Measurements from ENCODE around the gene SLC6A17.

Gene SLC6A17

DNA sequence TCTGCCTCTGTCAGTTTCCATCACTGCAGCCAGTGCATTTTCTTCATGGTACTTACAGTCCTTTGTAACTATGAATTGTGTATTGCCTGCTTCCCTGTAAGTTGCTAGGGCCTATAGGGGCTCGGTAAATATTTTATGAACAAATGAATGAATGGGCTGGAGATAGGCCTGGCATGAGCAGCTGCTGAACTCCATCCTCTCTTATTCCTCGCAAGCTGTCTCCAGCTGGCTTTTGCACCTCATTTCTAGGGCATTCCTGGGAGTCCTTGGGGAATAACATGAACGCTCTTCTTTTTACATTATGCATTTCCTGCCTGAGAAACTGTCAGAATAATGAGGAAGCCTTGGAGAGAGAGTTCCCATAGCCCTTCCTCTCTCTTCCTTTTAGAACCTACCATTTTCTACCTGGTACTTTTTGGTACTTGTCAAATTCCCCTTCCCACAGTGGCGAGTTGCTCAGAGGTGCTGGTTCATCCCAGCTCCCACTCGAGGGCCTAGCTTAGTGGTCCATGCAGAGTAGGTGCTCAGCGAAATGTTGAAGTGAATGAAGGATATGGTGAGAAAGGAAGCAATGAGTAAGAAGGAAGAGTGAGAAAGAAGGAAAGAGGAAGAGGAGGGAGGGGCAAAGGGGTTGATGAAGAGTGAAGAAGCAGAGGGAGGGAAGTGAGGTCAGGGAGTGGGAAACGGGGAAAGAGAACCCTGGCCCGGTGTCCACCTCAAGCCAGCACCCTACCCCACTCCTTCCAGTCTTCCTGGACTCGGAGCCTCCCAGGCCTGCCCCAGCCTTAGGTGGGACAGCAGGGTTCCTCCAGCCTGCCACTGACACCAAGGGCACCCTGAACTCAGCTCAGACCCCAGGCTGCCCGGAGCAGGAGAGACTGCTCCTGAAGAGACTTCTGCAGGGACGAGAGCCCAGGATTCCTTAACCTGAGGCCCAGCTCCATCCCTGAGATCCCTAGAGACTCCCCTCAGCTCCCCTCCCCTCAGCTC, 89.4 kb downstream of the SLC6A17 start:
- H3K36me3 ChIP-seq = no peaks in the 10 kb centered on the region
- peak overlapping the region in 1 of 10 experiments; percentile 1; a peak in 2 of 20 replicates for H3K4me3 ChIP-seq
- H3K27me3 ChIP-seq = no peaks in the 10 kb centered on the region
- no peaks in the 10 kb centered on the region for H3K9me3 ChIP-seq (replicated peaks in 1 of 11)
- H3K4me1 ChIP-seq = peaks cover 85 to 99% (median 95%) of the 10 kb centered on the region in 10 experiments
- H4K20me1 ChIP-seq = no peaks in the 10 kb centered on the region
- peak overlapping the region in 10 of 11 experiments; percentile 13 to 86 (median 64); a peak in 17 of 22 replicates for H3K27ac ChIP-seq
- peak overlapping the region in 7 of 11 experiments; percentile 16 to 78 (median 36); a peak in 11 of 22 replicates for H3K9ac ChIP-seq
- peak overlapping the region; percentile 73 to 88 (median 82) for H3K4me2 ChIP-seq
- TF ChIP-seq Cebpa-rat (IDR thresholded peaks at IDR 0.05) = no peak

DNA sequence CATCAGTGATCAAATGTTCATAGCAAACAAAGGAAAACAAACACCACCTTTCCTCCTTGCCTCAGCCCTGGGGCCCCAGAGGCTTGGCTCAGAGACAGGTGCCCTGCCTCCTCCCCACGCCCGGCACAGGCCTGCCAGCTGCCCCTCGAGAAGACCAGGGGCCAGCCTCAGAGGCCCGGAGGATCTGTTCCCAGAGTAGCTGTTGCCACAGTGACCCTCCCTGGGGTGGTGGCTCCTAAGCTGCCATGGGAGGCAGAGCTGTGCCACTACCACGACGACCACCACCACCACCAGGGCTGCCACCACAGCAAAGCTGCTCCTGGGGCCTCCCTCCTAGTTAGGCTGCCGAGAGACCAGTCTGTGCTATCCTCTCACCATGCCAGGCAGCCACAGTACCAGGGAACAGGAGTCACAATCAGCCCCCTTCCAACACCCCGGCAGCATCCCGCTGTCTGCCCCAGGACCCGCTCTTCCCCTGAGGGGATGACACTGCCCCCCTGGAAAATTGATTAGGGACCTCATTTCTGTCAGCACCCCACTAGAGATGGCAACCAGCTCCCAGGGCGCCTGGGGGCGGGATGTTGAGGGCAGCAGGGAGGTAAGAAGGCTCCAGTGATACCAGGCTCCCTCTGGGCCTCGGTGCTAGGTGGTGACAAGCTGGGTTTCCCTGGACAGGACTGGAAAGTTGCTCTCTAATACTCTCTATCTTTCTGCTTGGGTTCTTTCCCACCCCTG, 90.3 kb downstream of the SLC6A17 start:
- Histone ChIP-seq H3K4me2 (peak overlapping the region; percentile 73 to 88 (median 82)), H3K9me3 (replicated peaks in 1 of 11) (no peaks in the 10 kb centered on the region), H3K27me3 (no peaks in the 10 kb centered on the region), H3K9ac (peak overlapping the region in 6 of 11 experiments; percentile 31 to 54 (median 38); a peak in 11 of 22 replicates), H3K4me3 (peak overlapping the region in 1 of 10 experiments; percentile 1; a peak in 1 of 20 replicates), H3K36me3 (no peaks in the 10 kb centered on the region), H3K27ac (peak overlapping the region in 10 of 11 experiments; percentile 13 to 86 (median 64); a peak in 18 of 22 replicates), H3K4me1 (peaks cover 82 to 97% (median 92%) of the 10 kb centered on the region in 10 experiments), H4K20me1 (no peaks in the 10 kb centered on the region)
- no peak for TF ChIP-seq Cebpa-rat (IDR thresholded peaks at IDR 0.05)

DNA sequence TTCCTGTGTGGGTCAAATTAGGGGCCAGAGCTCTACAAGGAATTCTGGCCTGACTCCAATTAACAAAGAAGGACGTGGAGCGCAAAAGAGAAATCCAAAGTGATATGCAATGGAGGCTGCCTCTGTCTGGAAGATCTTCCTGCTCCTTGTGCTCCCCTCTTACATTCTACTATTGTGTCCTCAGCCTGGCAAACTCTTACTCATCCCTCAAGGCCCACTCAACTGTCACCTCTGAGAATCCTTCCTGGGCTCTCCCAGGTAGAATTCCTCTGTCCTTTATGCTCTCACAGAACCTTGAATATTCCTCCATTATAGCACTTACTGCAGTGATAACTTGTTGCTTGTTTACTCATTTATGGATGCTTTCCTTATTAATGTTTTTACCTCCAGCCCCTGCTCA, 91.2 kb downstream of the SLC6A17 start:
- Histone ChIP-seq H3K4me1 (peaks cover 73 to 88% (median 83%) of the 10 kb centered on the region in 10 experiments), H3K36me3 (no peaks in the 10 kb centered on the region), H3K27me3 (no peaks in the 10 kb centered on the region), H3K4me3 (no peak overlapping the region), H3K27ac (peak overlapping the region in 1 of 11 experiments; percentile 86; a peak in 1 of 22 replicates), H4K20me1 (no peaks in the 10 kb centered on the region), H3K4me2 (peak overlapping the region in 9 of 11 experiments; percentile 8 to 88 (median 84); a peak in 9 of 22 replicates), H3K9me3 (replicated peaks in 1 of 11) (no peaks in the 10 kb centered on the region), H3K9ac (no peak overlapping the region)
- TF ChIP-seq Cebpa-rat (IDR thresholded peaks at IDR 0.05) = no peak

DNA sequence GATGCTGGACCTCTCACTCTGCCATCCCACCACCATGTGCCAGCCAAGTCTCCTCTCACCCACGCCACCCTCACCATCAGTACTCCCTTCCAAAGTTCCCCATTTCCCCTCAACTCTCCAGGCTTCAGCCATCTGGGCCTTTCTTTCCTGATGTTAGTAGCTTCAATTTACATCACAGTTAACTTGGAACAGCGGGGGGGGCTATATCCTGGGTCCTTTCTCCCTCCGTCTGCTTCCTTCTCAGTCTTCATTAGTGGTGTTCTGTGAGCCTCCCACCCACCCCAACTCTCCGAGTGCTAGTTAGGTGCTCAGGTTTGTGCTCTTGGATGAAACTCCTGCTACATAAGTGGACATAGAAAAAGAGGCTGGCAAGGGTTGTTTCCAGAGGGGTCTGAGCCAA, 91.8 kb downstream of the SLC6A17 start:
- H3K4me3 ChIP-seq = no peak overlapping the region
- H3K9ac ChIP-seq = no peak overlapping the region
- 0 out of 22 replicates have a peak overlapping the region, but pooled peaks of 1 of the 11 experiments have one; percentile 86 for H3K27ac ChIP-seq
- no peak for TF ChIP-seq Cebpa-rat (IDR thresholded peaks at IDR 0.05)
- H3K9me3 ChIP-seq (replicated peaks in 1 of 11) = no peaks in the 10 kb centered on the region
- H3K27me3 ChIP-seq = no peaks in the 10 kb centered on the region
- H3K4me2 ChIP-seq = peak overlapping the region in 5 of 11 experiments; percentile 3 to 88 (median 84); a peak in 8 of 22 replicates
- peaks cover 68 to 83% (median 77%) of the 10 kb centered on the region in 10 experiments for H3K4me1 ChIP-seq
- no peaks in the 10 kb centered on the region for H4K20me1 ChIP-seq
- H3K36me3 ChIP-seq = no peaks in the 10 kb centered on the region

DNA sequence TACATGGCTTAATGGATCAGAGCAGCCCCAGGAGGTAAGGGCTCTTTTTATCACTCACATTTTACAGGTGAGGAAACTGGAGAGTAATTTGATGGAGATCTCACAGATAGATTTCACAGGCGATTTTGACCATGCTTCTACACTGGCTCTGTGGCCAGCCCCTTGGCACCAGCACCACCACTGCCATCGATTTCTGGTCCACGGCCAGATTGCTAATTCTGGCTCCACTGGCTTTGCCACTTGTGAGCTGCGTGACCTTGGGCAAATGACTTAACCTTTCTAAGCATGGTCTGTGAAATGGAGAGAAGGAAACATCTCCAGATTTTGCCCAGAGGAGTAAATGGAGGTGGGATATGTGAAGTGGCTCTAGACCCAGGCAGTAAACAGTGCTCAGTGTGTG, 92.4 kb downstream of the SLC6A17 start:
- no peak for TF ChIP-seq Cebpa-rat (IDR thresholded peaks at IDR 0.05)
- no peak overlapping the region for H3K4me3 ChIP-seq
- H3K9me3 ChIP-seq (replicated peaks in 1 of 11) = no peaks in the 10 kb centered on the region
- peak overlapping the region in 3 of 11 experiments; percentile 57 to 67 (median 66); a peak in 3 of 22 replicates for H3K9ac ChIP-seq
- peaks cover 62 to 76% (median 71%) of the 10 kb centered on the region in 10 experiments for H3K4me1 ChIP-seq
- no peaks in the 10 kb centered on the region for H3K27me3 ChIP-seq
- H3K4me2 ChIP-seq = peak overlapping the region; percentile 68 to 87 (median 77); a peak in 20 of 22 replicates
- peak overlapping the region in 5 of 11 experiments; percentile 42 to 72 (median 58); a peak in 5 of 22 replicates for H3K27ac ChIP-seq
- H3K36me3 ChIP-seq = no peaks in the 10 kb centered on the region
- no peaks in the 10 kb centered on the region for H4K20me1 ChIP-seq

DNA sequence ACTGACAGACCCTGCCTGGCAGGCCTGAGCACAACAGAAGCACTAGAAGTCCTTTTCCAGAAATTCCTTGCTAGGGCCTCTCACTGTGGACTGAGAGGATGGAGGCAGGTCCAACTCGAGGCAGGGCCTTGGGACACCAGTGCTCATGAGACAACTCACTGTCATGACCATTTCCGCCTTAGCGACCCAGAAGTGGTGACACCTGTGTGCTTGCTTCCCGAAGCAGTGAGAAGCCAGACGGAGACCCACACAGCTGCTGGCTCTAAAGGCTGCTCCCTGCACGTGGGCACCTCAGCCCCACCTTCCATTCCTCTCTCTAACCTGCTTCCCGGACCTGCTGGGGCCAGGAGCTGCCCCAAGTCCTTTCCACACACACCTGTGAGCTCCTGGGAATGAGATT, 92.9 kb downstream of the SLC6A17 start:
- H3K27ac ChIP-seq = peak overlapping the region in 10 of 11 experiments; percentile 24 to 72 (median 48); a peak in 15 of 22 replicates
- peak overlapping the region; percentile 68 to 87 (median 77) for H3K4me2 ChIP-seq
- no peaks in the 10 kb centered on the region for H3K9me3 ChIP-seq (replicated peaks in 1 of 11)
- H3K36me3 ChIP-seq = no peaks in the 10 kb centered on the region
- no peaks in the 10 kb centered on the region for H3K27me3 ChIP-seq
- peak overlapping the region in 8 of 11 experiments; percentile 17 to 67 (median 50); a peak in 14 of 22 replicates for H3K9ac ChIP-seq
- H4K20me1 ChIP-seq = no peaks in the 10 kb centered on the region
- H3K4me3 ChIP-seq = peak overlapping the region in 2 of 10 experiments; percentile 2 to 14; a peak in 2 of 20 replicates
- no peak for TF ChIP-seq Cebpa-rat (IDR thresholded peaks at IDR 0.05)
- H3K4me1 ChIP-seq = peaks cover 57 to 72% (median 66%) of the 10 kb centered on the region in 10 experiments

DNA sequence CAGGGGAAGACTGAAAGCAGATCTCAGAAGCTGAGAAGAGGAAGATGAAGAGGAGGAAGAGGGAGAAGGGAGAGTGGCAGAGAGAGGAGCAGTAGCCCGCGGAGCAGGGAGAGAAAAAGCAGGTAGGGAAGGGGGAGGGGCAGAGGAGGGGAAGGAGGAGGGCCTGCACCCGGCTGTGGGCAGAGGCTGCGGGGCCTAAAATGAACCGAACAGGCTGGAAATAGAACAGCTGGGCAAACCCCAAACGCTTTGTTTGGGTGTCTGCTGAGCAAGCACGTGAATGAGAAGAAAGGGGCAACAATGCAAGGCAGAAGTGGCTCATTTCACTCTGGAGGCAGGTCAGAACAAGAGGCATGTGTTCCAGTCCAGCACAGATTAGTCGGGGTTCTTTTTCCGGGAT, 93.3 kb downstream of the SLC6A17 start:
- TF ChIP-seq Cebpa-rat (IDR thresholded peaks at IDR 0.05) = no peak
- Histone ChIP-seq H3K4me3 (peak overlapping the region in 3 of 10 experiments; percentile 2 to 14 (median 9); a peak in 2 of 20 replicates), H4K20me1 (no peaks in the 10 kb centered on the region), H3K27me3 (no peaks in the 10 kb centered on the region), H3K4me2 (peak overlapping the region; percentile 68 to 87 (median 77)), H3K36me3 (no peaks in the 10 kb centered on the region), H3K4me1 (peaks cover 53 to 68% (median 62%) of the 10 kb centered on the region in 10 experiments), H3K9ac (peak overlapping the region in 8 of 11 experiments; percentile 17 to 67 (median 50); a peak in 14 of 22 replicates), H3K9me3 (replicated peaks in 1 of 11) (no peaks in the 10 kb centered on the region), H3K27ac (peak overlapping the region in 10 of 11 experiments; percentile 24 to 72 (median 50); a peak in 16 of 22 replicates)

DNA sequence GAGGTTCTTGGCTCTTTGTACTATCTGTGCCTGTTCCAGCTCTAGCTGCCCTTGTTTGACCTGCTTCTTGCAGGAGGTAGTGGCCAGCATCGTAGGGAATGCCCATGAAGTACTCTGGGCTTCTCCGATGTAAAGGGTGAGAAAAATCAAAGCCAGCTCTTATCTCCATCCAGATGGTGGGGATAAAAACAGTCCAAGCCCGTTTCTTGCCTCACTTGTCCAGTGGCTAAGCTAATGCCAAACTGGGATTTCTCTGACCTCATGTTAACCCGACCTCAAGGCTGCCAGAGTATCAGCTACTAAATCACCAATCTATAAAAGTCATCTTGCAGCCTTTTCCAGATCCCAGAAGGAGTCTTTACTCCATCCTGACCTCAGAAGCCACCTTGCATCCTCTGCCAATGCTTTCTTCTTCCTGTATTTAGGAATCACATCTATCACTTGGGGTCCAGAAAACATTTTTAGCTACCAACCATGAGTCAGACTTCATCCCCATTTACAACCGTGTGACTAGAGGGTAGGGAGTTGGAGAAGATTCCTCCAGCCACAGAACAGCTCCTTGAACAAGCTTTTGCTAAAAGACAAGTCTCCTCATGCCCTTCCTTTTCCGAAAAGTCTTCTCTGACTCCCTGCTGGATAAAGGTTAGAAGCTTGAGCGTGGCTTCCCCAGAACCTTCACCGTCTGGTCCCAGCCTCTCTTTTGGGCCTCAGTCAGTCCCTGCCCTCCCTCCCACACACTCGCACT, 95.8 kb downstream of the SLC6A17 start:
- Histone ChIP-seq H3K27me3 (no peaks in the 10 kb centered on the region), H4K20me1 (no peaks in the 10 kb centered on the region), H3K27ac (no peak overlapping the region), H3K36me3 (no peaks in the 10 kb centered on the region), H3K9ac (no peak overlapping the region), H3K4me1 (peaks cover 28 to 43% (median 37%) of the 10 kb centered on the region in 10 experiments), H3K4me3 (no peak overlapping the region), H3K9me3 (replicated peaks in 1 of 11) (peaks cover 0 to 5% (median 0%) of the 10 kb centered on the region in 11 experiments; a peak in 1 of 22 replicates), H3K4me2 (no peak overlapping the region)
- TF ChIP-seq Cebpa-rat (IDR thresholded peaks at IDR 0.05) = no peak
